Left cardiac atrium (tissue), 4 donors: ENCODE data around the gene CDC42BPG. TPM values are rescaled to one million over a fixed set of nuclear protein-coding genes. Genes with fewer than 3 reads are reported as not detected.
A peak's percentile ranks its signal among the peaks of the same experiment; 100 is the strongest.

Experiments
- ATAC-seq, 2 donors: fragments of 200-7000 bp; cut with Tn5 transposase; one replicate each; pipeline ENCODE4 v1.9.1; 2020; ENCODE audit warnings: mild to moderate bottlenecking in 2 of 2, moderate library complexity in 2 of 2
- DNase-seq: peaks from one replicate; pipeline ENCODE4 v3.0.0-alpha.2; 2020
- intact Hi-C, 2 donors: fragments of 100-400 bp; cut with DNase I; formaldehyde crosslinking; loops; one replicate each; pipeline versions ENCODE4 v1.14.1 to v1.15.1; 2022 to 2023
- long read RNA-seq: library from polyadenylated mRNA; unstranded; transcript quantifications from one replicate; pipeline ENCODE4 v2.0.0, GENCODE V29; 2021
- total RNA-seq, 2 donors: library from RNA; stranded (reverse); fragmentation: NEBNext Ultra II Directional; extraction: Animal tissue kit (Norgen Biotek cat#: 25700); gene quantifications; one replicate each; pipeline ENCODE4 v1.2.1, GENCODE V29; 2021
- donor health status: DM: no; HTN: yes; CAD: no.
- donor health status: DM: no; HTN: yes; CAD: no; lungs with severe emphysema.
- donor health status: DM: yes; HTN: yes; CAD: no.
- donor health status: Dilated cardiomyopathy.

Gene CDC42BPG, protein sequence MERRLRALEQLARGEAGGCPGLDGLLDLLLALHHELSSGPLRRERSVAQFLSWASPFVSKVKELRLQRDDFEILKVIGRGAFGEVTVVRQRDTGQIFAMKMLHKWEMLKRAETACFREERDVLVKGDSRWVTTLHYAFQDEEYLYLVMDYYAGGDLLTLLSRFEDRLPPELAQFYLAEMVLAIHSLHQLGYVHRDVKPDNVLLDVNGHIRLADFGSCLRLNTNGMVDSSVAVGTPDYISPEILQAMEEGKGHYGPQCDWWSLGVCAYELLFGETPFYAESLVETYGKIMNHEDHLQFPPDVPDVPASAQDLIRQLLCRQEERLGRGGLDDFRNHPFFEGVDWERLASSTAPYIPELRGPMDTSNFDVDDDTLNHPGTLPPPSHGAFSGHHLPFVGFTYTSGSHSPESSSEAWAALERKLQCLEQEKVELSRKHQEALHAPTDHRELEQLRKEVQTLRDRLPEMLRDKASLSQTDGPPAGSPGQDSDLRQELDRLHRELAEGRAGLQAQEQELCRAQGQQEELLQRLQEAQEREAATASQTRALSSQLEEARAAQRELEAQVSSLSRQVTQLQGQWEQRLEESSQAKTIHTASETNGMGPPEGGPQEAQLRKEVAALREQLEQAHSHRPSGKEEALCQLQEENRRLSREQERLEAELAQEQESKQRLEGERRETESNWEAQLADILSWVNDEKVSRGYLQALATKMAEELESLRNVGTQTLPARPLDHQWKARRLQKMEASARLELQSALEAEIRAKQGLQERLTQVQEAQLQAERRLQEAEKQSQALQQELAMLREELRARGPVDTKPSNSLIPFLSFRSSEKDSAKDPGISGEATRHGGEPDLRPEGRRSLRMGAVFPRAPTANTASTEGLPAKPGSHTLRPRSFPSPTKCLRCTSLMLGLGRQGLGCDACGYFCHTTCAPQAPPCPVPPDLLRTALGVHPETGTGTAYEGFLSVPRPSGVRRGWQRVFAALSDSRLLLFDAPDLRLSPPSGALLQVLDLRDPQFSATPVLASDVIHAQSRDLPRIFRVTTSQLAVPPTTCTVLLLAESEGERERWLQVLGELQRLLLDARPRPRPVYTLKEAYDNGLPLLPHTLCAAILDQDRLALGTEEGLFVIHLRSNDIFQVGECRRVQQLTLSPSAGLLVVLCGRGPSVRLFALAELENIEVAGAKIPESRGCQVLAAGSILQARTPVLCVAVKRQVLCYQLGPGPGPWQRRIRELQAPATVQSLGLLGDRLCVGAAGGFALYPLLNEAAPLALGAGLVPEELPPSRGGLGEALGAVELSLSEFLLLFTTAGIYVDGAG (N-terminal part only)
- total RNA-seq: under 1 TPM; 0.55 to 0.65 TPM
- long read RNA-seq: 0 reads

DNA sequence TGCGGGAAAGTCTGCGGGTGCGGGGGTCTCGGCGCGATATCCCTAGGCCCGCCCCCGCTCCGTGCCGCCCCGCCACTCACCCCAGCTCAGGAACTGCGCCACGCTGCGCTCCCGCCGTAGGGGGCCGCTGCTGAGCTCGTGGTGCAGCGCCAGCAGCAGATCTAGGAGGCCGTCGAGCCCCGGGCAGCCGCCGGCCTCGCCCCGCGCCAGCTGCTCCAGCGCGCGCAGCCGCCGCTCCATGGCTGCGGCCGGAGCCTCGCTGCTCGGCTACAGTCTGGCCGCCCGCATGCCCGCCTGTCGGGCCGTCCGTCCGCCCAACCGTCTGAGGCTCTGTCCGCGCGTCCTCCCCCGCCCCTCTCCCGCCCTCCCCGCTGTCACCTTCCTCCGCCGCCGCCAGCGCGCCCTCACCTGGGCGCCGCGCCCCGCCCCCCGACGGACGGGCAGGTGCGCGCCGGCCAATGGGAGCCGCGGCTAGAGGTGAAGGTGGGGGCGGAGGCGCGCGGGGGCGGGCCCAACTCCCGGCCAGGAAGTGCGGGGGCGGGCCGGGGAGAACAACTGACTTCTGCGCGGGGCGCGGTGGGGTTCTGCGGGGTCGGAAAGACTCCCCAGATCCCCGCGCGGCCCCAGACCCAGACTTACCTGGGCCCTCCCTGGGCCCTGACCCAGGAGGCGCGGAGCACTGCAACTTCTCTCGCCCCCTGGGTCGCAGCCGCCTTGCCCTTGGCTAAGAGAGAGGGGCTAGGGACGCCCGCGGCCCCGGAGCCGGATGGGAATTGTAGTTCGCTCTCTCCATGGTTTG is at the start of gene CDC42BPG:
Gene CDC42BPG (minus strand): TSS at position 324 of the 799 bp plus-strand sequence. CDS start 84 bp downstream, at position 240.
- DNase-seq (peak; percentile 68), ATAC-seq (peak; percentile 55 to 60)
- intact Hi-C loops: loop anchor here in 1 of 2 donors (10.0 kb wide), 1 partner anchor 60 kb away; no protein-coding TSS in a partner anchor

DNA sequence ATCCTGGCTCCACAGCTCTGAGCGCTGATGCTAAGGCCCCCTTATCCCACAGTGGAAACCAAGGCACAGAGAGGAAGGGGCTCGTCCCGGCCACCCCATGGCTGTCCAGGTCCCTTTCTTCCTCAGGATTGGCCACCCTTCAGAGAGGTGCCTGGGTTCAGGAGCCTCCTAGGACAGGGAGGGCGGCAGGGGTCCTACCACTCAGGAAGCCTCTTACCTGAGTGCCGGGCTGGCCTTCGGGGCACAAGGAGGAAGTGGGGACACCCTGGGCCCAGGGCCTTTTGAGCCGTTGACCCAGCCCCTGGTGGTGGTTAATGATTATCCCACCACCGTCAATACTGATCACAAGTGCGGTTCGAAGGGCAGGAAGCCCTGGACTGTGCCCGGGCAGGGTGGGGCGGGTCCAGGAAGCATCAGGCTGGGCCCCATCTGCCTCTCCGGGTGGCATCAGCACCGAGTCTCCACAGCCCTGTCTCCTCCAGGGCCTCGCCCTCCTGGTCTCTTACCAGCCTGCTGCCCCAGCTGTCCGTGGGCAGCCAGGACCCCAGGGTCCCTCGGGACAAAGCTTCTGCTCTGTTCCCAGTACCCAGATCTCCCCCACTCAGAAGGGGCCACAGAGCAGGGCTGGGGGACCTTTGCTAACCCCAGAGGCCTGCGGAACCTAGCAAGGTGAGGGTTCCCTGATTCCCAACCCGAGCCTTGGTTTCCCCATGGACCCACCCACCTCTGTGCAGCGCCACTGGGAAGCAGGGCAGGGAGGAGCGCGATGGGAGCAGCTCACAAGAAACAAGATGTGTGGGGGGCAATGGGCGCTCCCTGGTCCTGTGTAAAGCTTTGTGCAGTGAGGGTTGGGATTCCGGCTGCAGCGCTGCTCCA is 49.0 kb upstream of the CDC42BPG start:
- DNase-seq: no peak
- ATAC-seq: no peak
- intact Hi-C loops: loop anchor here (1.0 to 2.0 kb wide), 2 partner anchors 46 to 47 kb away; no protein-coding TSS in a partner anchor

DNA sequence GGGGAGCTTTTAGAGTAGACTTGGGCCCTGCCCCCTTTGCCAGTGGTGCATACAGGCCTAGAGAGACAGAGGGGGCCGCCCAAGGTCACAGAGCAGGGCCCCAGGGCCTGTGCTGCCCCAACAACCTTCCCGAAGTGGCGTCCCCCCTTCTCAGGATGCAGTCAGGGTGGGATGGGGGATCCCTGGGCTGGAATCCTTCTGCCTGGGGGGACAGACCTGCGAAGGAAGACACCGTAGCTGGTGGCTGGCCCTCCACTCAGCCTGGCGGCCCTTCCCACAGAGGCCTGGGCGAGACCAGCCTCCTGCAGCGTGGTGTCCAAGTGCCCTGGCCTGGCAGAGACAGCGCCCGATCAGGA is 48.4 kb upstream of the CDC42BPG start:
- ATAC-seq (no peak), DNase-seq (no peak)
- intact Hi-C loops: no loop called here

DNA sequence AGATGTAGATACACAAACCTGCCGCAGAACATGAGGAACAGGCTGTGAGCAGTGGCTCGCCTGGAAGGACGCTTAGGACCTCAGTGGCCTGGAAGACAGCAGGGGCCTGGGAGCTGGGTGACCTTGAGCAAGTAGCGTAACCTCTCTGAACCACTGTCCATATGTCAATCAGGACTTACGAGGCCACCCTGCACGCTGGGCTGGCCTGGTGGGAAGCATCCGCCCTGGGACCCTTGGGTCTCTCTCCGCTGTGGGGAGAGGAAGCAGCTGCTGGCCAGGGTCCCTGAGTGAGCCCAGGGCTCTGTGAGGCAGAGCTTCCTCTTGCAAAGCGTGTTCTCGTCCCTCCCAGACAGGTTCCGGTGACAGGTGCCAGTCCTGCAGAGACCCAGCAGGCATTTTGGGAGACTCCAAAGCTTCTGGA is 48.0 kb upstream of the CDC42BPG start:
- intact Hi-C loops: no loop called here
- ATAC-seq: no peak
- no peak for DNase-seq

DNA sequence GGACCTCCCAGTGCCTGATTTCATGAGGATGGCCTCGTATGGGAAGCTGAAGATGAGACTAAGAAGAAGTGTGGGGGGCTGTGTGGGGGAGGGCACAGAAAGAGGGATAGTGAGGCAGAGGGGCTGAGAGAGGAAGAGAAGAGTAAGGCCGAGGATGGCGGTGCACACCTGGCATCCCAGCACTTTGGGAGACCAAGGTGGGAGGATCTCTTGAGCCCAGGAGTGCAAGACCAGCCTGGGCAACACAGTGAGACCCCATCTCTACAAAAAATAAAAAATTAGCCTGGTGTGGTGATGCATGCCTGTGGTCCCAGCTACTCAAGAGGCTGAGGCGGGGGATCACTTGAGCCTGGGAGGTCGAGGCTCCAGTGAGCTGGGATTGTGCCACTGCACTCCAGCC is 47.4 kb upstream of the CDC42BPG start:
- no peak for DNase-seq
- intact Hi-C loops: no loop called here

DNA sequence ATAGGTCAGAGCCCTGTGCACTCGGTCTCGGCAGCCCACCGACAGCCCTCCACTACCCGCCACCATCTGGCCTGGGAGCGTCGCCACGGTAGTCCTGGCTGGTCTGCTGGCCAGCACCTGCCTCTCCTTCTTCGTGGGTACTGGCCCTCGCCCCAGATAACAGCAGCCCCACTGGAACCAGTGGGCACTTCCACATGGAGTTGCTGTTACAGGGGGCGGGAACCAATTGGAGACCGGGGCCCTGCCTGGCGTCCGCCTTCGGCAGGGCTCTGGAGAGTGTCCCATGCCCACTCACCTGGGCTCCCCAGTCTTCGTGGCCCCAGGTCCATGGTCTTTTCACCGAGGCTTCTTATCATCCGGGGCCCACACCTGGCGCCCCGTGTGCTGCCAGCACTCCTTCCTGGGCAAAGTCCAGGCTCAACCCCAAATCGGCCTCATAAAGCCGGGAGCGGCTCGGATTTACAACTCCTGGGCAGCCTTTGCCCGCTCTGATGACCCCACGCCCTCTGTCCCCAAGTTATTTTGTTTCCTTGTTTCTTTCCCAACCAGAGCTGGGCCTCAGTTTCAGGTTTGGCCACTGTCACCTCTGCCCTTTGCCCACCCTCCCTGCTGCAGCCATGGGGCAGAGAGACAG is 46.9 kb upstream of the CDC42BPG start:
- ATAC-seq (no peak), DNase-seq (no peak)
- intact Hi-C loops: no loop called here

More for the DNA sequence above, 47.4 kb upstream of the CDC42BPG start:
- no peak for ATAC-seq

DNA sequence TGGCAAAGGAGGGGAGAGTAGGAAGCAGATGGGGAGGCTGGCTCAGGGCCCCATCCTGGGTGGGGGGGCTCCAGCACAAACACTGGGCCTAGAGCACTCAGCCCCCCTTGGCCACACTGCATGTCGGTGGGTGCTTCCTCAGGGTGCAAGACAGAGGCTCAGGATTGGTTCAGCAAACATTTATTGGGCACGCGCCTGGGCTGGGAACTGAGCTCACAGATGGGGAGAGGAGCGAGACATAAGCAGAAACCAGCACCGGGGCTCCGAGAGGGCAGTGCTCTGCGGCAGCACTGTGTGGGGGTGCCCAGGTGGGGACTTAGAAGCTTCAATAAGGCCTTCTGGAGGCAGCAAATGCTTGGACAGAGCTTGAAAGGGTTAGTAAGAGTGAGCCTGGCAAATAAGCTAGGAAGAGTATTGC is 46.1 kb upstream of the CDC42BPG start:
- intact Hi-C loops: no loop called here
- DNase-seq (no peak), ATAC-seq (no peak)

DNA sequence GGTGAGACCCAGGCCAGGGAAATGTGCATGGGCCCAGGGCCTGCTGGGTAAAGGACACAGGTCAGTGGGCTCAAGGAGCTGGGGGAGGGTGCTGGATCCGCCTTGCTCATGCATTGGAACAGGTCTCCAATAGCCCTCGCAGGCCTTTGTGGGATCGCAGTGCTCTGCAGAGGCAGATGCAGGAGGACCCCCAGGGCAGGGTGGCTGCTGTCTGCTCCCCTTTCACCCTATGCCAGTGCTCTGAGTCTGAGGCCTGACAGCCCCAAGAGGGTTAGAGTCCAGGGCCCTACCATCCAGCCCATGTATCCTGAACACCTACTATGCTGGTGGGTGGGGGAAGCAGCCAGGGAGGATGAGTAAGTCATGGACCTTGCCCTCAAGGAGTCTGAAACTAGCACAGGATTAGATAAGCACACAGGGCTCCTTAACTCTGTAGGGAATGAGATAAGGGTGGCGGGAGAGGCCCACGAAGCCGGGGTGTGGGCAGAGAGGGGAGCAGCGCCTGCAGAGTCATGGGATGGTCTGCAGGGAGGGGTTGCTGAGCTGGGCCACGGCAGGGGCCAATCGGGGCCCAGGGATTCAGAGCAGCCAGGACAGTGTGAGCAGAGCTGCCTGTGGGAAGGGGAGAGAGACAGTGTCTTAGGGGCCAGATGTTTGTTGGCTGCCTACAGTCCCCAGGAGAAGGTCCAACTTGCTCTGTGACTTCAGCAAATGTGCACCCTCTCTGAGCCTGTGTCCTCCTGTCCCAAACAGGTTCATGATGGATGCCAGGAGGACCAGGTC is 44.5 kb upstream of the CDC42BPG start:
- intact Hi-C loops: no loop called here
- no peak for DNase-seq
- peak in 1 of 2 donors; percentile 47 for ATAC-seq

DNA sequence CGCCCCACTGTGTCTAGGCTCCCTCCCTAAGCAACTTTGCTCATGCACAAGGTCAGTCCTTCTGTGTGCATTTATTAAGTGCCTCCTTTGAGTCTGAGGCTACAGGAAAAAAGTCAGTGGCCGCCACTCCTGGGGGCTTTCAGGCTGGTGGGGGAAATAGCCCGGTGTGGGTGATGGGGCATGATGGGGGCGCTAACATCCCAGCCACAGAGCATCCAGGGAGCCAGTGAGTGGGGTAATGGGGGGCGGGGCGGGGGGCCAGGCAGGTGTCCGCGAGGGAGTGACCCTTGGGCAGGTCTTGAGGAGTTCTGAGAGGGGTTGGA is 43.9 kb upstream of the CDC42BPG start:
- ATAC-seq (no peak), DNase-seq (no peak)
- intact Hi-C loops: no loop called here

DNA sequence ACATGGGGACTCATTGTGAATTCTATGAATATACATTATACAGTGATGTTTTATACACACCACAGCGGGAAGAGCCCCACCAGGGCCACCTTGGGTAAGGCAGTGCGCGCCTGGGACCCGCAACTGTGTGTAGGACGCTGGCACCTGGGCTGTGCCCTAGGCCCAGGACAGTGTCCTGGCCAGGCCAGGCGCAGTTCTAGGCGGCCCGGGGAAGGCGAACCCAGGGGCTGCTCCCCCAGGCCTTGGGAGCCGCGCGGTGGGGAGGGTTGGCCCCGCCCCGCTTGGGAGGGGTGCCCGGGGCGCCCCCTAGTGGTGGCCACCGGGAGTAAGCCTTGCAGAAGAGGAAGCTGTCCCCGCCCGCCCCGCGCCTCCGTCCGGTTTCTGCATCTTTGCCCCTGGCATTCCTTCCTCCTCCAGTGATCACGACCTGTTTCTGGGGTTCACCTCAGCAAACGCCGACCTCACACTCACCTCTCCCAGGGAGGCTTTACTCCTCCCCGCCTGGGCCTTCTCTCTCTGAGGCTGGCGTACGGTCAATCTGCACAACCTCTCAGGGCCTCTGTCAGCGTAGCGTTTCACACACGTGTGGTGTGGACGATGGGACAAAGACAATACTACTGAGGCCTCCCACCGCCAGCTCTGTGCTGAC is 43.4 kb upstream of the CDC42BPG start:
- peak; percentile 91 to 94 for ATAC-seq
- intact Hi-C loops: no loop called here
- peak; percentile 85 for DNase-seq

DNA sequence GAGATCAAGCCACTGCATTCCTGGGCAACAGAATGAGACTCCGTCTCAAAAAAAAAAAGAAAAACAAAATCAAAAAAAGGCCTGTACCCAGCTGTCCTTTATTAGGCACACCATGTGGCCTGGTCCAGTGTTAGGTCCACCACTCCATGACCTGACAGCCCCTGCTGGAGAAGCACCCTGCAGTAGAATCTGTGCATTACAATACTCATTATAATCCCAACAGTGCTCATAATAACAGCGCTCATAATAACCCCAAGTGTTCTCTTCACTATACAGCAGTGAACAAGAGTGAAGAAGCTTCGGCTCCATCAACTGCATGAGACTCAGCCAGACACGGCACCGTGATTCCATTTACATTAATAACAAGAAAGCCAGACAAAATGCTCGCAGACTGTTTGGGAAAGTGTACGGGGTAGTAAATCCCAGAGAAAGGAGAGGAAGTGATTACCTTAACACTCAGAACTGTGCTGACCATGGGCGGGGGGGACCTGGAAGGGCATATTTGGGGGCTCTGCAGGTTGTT is 42.8 kb upstream of the CDC42BPG start:
- intact Hi-C loops: no loop called here
- no peak for ATAC-seq
- DNase-seq: no peak

DNA sequence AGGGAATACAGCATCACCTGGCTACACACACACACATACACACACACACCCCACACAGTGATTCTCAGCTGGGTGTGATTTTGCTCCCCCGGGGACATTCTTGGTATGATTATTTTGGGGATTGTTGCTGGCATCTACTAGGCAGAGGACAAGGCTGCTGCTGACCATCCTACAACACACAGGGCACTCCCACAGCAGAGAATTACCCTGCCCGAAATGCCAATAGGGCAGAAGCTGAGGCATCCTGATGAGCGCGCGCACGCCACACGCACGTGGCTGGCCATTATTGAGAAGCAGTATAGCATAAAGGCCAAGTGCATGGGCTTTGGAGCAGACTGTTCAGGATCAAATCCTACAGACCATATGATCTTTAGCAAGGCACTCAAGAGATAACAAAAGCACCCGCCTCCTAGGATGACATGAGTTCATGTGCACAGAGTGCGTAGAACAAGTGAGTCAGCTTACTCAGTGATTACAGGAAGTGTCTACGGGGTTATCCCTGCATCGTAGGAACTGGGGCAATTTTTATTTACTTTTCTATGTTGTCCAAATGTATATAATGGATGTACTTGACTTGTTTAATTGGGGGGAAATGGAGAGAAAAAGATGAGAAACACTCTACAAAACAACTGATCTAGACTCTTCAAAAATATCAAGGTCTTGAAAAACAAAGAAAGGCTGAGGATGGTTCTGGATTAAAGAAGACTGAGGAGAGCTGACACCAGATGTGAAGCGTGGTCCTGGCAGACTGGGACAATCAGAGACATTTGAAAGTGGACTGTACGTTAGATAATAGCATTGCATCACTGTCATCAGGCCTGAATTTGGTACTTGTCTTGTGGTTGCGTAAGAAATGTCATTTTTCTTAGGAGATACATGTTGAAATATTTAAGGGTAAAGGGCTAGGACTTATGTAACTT is 41.2 kb upstream of the CDC42BPG start:
- intact Hi-C loops: no loop called here
- DNase-seq (no peak), ATAC-seq (no peak)

DNA sequence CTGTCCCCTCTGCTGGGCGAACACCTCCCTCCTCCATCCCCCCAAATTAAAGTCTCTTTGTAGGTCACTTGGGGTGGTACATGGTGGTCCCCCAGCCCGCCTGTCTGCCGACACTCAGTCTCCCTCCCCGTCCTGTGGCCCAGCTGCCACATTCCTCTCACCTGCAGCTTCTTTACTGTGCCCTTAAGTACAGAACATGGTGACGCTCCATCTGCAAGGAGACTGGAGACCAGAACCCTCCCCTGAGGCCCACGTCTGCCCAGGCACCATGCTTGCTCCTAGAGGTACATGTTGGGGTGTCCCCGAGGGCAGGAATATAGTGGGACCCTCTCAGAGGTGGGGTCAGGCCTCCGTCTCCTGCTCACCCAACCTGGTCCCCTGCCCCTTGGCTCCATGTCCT is 39.6 kb upstream of the CDC42BPG start:
- intact Hi-C loops: no loop called here
- ATAC-seq (no peak), DNase-seq (no peak)

DNA sequence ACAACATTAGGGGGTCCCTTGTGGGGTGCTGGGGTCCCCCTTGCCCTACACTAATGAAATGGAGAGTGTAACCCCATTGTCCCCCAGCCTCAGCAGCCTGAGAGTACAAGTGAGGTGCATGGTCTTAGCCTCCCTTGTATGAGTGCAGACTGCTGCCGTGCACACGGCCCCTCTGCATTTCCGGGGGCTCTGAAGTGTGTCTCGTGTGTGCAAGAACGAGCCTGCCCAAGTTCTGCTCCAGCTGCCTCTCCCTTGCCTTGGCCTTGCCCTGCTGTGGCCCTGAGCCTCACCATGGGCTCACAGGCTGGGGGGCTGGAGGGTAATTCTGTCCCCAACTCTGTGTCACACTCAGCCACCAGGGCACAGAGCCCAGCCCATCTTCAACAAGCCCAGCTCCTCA is 39.1 kb upstream of the CDC42BPG start:
- DNase-seq: no peak
- ATAC-seq: no peak
- intact Hi-C loops: no loop called here

DNA sequence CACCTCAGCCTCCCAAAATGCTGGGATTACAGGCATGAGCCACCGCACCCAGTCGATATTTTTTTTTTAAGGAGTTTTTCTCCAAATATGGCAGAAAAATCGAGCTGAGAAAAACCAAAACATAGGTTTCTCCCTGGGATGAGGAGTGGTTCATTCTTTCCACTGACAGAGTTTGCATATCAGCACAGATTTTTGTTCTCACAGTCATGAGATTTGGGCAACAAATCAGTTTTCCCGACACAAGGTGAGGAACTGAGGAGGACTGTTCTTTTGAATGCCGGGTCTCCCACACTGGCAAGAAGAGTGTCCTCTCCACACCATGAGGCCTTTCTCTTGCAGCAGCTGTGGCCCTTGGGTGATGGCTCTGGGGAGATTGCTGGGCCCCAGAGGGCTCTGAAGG is 37.8 kb upstream of the CDC42BPG start:
- intact Hi-C loops: no loop called here

More for the DNA sequence above, 37.8 kb upstream of the CDC42BPG start:
- no peak for ATAC-seq
- no peak for DNase-seq
